Spleen (tissue), 11 donors: Measurements from ENCODE around the gene HHLA2. TPM values are rescaled to one million over a fixed set of nuclear protein-coding genes. Genes with fewer than 3 reads are reported as not detected.

ENCODE experiments used
- DNase-seq: peaks from one replicate; pipeline ENCODE4 v3.0.0-alpha.2; 2020
- H3K27ac ChIP-seq, 8 donors: fragments of 200-600 bp; sonication (generic) in 7 of 8; 1 replicate in 4 of 8; 2 replicates in 4 of 8; pipeline versions ENCODE4 v1.5.0 to v1.8.0; 2016 to 2021; ENCODE audit warnings: inconsistent platforms in 4 of 8, mild to moderate bottlenecking in 4 of 8, moderate library complexity in 1 of 8
- H3K27me3 ChIP-seq, 7 donors: fragments of 200-600 bp; sonication (generic) in 6 of 7; replicated peaks in 1 of 7; 1 replicate in 4 of 7; 2 replicates in 3 of 7; pipeline versions ENCODE4 v1.5.0 to v1.8.0; 2016 to 2021; ENCODE audit warnings: inconsistent platforms in 3 of 7, mild to moderate bottlenecking in 1 of 7
- H3K36me3 ChIP-seq, 6 donors: fragments of 200-600 bp; sonication (generic) in 5 of 6; 1 replicate in 4 of 6; 2 replicates in 2 of 6; pipeline versions ENCODE4 v1.5.0 to v1.8.0; 2016 to 2021; ENCODE audit warnings: inconsistent platforms in 2 of 6
- H3K4me1 ChIP-seq, 6 donors: fragments of 200-600 bp; sonication (generic) in 5 of 6; 1 replicate in 3 of 6; 2 replicates in 3 of 6; pipeline versions ENCODE4 v1.5.0 to v1.8.0; 2016 to 2021; ENCODE audit warnings: inconsistent platforms in 3 of 6
- H3K4me3 ChIP-seq, 8 donors: fragments of 200-600 bp; sonication (generic) in 7 of 8; 1 replicate in 4 of 8; 2 replicates in 4 of 8; pipeline versions ENCODE4 v1.5.0 to v1.8.0; 2016 to 2021; ENCODE audit warnings: inconsistent platforms in 4 of 8, mild to moderate bottlenecking in 4 of 8, moderate library complexity in 2 of 8
- H3K9me3 ChIP-seq, 8 donors: fragments of 200-600 bp; sonication (generic) in 7 of 8; 1 replicate in 4 of 8; 2 replicates in 4 of 8; pipeline versions ENCODE4 v1.5.0 to v1.8.0; 2016 to 2021; ENCODE audit warnings: inconsistent platforms in 4 of 8
- POLR2A ChIP-seq, 3 donors: fragments of 450-650 bp; IDR thresholded peaks; one replicate each; pipeline ENCODE4 v1.5.1; 2017; ENCODE audit warnings: antibody characterized with exemption in 3 of 3, mild to moderate bottlenecking in 1 of 3
- POLR2AphosphoS5 ChIP-seq, 3 donors: sonication (generic); formaldehyde crosslinking; IDR thresholded peaks; one replicate each; pipeline ENCODE4 v1.5.1; 2017; ENCODE audit warnings: antibody characterized with exemption in 3 of 3
- WGBS, 5 donors: extraction: QIAGEN DNeasy Blood & Tissue Kit in 3 of 5; methylation state at CpG; one replicate each; pipeline versions ENCODE4 v1.1.5 to v1.1.7; 2013 to 2018; 5-methylcytosine and 5-hydroxymethylcytosine counted together
- intact Hi-C: fragments of 100-400 bp; cut with DNase I; formaldehyde crosslinking; loops from one replicate; pipeline ENCODE4 v1.15.0; 2023; ENCODE audit warnings: low total_unique reads
- polyA plus RNA-seq, 3 donors: library from polyadenylated mRNA; stranded (reverse); fragments of 200-250 nt; gene quantifications; one replicate each; pipeline ENCODE4 v1.2.1, GENCODE V29; 2013
- total RNA-seq, 7 donors: library from RNA; depleted of rRNA in 3 of 7; stranded (reverse); fragments of >200 nt in 3 of 7; fragmentation: NEBNext Ultra II Directional in 4 of 7; extraction: Animal tissue kit (Norgen Biotek cat#: 25700) in 4 of 7; gene quantifications; one replicate each; pipeline versions ENCODE4 v1.1.0 to v1.2.1, GENCODE V29; 2016 to 2021
- TF ChIP-seq, protein P1 (sequence below), 11 experiments: fragments of 200-600 bp in 7 of 11; fragments of 450-650 bp in 4 of 11; sonication (generic) in 4 of 11; IDR thresholded peaks in 8 of 11; conservative IDR thresholded peaks in 3 of 11; 1 replicate in 7 of 11; 2 replicates in 4 of 11; pipeline versions ENCODE4 v1.4.0 to v1.8.0; 2016 to 2021; ENCODE audit warnings: antibody characterized with exemption in 11 of 11, inconsistent platforms in 4 of 11, mild to moderate bottlenecking in 1 of 11
- donor health status: healthy with polysubstance abuse.
- donor health status: DM: no; HTN: no; CAD: no; lungs with moderate emphysema.
- donor health status: DM: no; HTN: no; CAD: no.
- donor health status: Bipolar disorder and iron deficiency.
- donor health status: healthy.
- donor health status: DM: no; HTN: no; CAD: no.
- donor health status: DM: yes; HTN: yes; CAD: no.

HHLA2 gene
- total and polyA plus RNA-seq, 10 donors: 0.09 to 0.43 (median 0.18) TPM; not detected in 4

DNA sequence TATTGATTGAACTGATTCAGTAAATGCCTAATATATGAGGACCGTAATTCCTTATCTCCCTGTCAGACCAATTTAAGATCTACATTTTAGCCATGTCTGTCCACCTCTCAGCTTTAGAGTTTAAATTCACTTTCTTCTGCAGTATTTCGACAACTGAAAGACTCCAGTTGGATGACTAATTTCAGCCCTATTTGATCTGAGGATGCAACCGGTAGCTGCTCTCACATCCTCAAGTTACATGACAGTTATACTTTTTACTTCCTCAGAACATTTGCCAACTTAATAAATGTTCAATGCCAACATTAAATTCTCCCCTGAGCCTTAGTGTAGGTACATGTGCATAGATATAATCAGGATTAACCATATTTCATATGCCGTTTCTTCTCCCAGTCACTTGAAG lies 2.5 kb upstream of the HHLA2 start:
- Histone ChIP-seq H3K36me3 (no peaks in the 10 kb centered on the region), H3K27ac (no peak overlapping the region), H3K27me3 (no peaks in the 10 kb centered on the region), H3K9me3 (no peaks in the 10 kb centered on the region), H3K4me1 (peaks cover 0 to 22% (median 12%) of the 10 kb centered on the region in 6 donors), H3K4me3 (no peak overlapping the region)
- intact Hi-C loops: no loop called here
- WGBS, 5 donors: 42 to 62% (median 59%) methylated on average over 4 of the region's 4 CpGs
- DNase-seq: no peak
- TF ChIP-seq POLR2AphosphoS5 (IDR thresholded peaks at IDR 0.05) (no peak), POLR2A (IDR thresholded peaks at IDR 0.05) (no peak)
- TF ChIP-seq, protein P1, sequence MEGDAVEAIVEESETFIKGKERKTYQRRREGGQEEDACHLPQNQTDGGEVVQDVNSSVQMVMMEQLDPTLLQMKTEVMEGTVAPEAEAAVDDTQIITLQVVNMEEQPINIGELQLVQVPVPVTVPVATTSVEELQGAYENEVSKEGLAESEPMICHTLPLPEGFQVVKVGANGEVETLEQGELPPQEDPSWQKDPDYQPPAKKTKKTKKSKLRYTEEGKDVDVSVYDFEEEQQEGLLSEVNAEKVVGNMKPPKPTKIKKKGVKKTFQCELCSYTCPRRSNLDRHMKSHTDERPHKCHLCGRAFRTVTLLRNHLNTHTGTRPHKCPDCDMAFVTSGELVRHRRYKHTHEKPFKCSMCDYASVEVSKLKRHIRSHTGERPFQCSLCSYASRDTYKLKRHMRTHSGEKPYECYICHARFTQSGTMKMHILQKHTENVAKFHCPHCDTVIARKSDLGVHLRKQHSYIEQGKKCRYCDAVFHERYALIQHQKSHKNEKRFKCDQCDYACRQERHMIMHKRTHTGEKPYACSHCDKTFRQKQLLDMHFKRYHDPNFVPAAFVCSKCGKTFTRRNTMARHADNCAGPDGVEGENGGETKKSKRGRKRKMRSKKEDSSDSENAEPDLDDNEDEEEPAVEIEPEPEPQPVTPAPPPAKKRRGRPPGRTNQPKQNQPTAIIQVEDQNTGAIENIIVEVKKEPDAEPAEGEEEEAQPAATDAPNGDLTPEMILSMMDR (IDR thresholded peaks at IDR 0.05 in 8 of 11, conservative IDR thresholded peaks at IDR 0.05 in 3 of 11): no peak

DNA sequence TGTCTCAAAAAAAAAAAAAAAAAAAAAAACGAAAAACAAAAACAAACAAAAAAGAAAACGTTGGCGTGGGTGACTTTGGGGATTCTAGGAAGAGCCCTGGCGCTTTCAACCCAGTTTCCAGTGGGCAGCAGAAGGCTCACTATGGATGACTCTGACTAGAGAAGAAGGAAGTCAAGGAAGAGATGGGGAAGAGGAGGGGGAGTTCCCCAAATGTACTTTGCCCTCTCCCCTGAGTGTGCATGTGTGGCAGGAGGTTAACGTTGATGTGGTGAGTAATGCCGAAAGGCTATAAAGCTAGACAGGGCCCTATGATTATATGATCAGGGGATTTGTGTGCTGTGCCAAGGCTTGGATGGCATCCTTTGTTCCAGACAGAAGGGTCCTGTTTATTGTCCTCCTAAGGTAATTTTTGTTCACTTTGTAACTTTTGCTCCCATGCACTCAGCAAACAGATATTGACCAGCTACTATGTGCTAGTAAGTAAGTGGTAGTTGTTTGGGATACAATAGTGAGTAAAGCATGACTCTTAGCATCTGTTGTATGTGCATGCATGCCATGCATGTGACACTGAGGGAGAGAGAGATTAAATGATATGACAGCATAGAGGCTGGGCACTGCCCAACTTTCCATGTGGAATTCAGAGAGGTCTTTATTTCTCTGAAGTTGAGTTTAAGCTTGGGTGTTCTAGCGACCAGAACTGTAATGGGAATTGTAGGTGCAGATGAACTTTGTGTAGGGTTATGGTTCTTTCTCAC lies 750 bp upstream of the HHLA2 start:
- TF ChIP-seq POLR2AphosphoS5 (IDR thresholded peaks at IDR 0.05) (no peak), POLR2A (IDR thresholded peaks at IDR 0.05) (no peak)
- TF ChIP-seq, protein P1 (IDR thresholded peaks at IDR 0.05 in 8 of 11, conservative IDR thresholded peaks at IDR 0.05 in 3 of 11): no peak
- intact Hi-C loops: no loop called here
- peaks cover 0 to 22% (median 12%) of the 10 kb centered on the region in 6 donors for H3K4me1 ChIP-seq
- H3K27me3 ChIP-seq: no peaks in the 10 kb centered on the region
- no peak overlapping the region for H3K4me3 ChIP-seq
- no peaks in the 10 kb centered on the region for H3K36me3 ChIP-seq
- H3K27ac ChIP-seq: no peak overlapping the region
- no peak for DNase-seq
- H3K9me3 ChIP-seq: no peaks in the 10 kb centered on the region
- 66 to 88% (median 80%) methylated on average over 7 of the region's 7 CpGs for WGBS, 5 donors

DNA sequence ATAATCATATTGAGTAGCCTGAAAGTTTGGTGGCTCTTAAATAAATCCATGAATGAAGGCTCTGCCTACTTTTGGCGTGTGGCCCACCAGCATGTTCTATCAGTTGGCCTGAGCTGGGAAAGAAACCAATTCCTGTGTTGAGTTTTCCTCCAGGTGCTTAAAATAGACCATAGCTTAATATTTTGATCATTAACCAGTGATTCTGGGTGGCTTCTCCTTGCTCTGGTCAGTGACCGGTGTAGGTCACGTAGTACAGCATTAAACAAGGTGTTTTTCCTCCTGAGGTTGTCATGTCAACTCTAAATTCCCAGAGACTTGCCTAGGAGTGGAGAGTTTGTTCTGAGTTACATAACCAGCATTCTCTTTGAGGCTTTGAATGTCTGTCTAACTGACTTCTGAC lies 1.3 kb downstream of the HHLA2 start:
- TF ChIP-seq POLR2A (IDR thresholded peaks at IDR 0.05): no peak
- no peak for TF ChIP-seq POLR2AphosphoS5 (IDR thresholded peaks at IDR 0.05)
- TF ChIP-seq, protein P1 (IDR thresholded peaks at IDR 0.05 in 8 of 11, conservative IDR thresholded peaks at IDR 0.05 in 3 of 11): no peak
- H3K36me3 ChIP-seq: no peaks in the 10 kb centered on the region
- H3K27ac ChIP-seq: no peak overlapping the region
- WGBS, 5 donors: 86 to 92% (median 88%) methylated on average over 3 of the region's 3 CpGs
- no peaks in the 10 kb centered on the region for H3K9me3 ChIP-seq
- H3K4me1 ChIP-seq: peaks cover 0 to 17% (median 12%) of the 10 kb centered on the region in 6 donors
- no peak overlapping the region for H3K4me3 ChIP-seq
- intact Hi-C loops: no loop called here
- DNase-seq: no peak
- no peaks in the 10 kb centered on the region for H3K27me3 ChIP-seq

DNA sequence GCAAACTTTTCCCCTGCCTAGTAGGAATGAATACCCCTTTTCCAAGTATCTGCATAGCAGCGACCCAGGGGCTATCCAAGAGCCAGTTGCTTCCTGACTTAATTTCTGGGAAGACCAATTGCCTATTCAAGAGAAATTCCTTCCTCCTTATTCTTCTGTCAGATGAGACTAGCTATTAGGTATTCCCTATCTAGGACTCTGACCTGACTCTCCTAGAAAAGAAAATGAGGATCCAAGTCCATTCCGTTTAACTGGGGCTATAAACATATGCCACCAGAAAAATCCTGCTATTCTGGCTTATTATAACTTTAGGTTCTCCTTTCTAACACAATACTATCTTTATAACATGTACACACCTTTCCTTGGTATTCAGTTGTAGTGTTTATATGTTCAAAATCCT lies 1.7 kb downstream of the HHLA2 start:
- DNase-seq: no peak
- H3K27ac ChIP-seq: no peak overlapping the region
- TF ChIP-seq POLR2AphosphoS5 (IDR thresholded peaks at IDR 0.05) (no peak), POLR2A (IDR thresholded peaks at IDR 0.05) (no peak)
- TF ChIP-seq, protein P1 (IDR thresholded peaks at IDR 0.05 in 8 of 11, conservative IDR thresholded peaks at IDR 0.05 in 3 of 11): no peak
- H3K9me3 ChIP-seq: no peaks in the 10 kb centered on the region
- intact Hi-C loops: no loop called here
- no peaks in the 10 kb centered on the region for H3K27me3 ChIP-seq
- no peaks in the 10 kb centered on the region for H3K36me3 ChIP-seq
- H3K4me3 ChIP-seq: no peak overlapping the region
- 78 to 96% (median 84%) methylated on average over 2 of the region's 2 CpGs for WGBS, 5 donors
- H3K4me1 ChIP-seq: peaks cover 0 to 12% (median 8%) of the 10 kb centered on the region in 6 donors
